ENCODE data around the gene ATG2B. TPM values are rescaled to one million over a fixed set of nuclear protein-coding genes. Genes with fewer than 3 reads are reported as not detected.

The ATG2B gene
- total and polyA plus RNA-seq, 2 donors (not counting 3 experiments of a cell fraction or from before 2014, with no cell fraction given) = 5.9 to 17.8 TPM

GRCh38 chr14:96267916-96268315 is 95.2 kb downstream of the ATG2B start:
- no TSS peak for BruUV-seq (replicated peaks)
- DNase-seq (ENCODE audit: low read depth, low spot score) = no peak
- Histone ChIP-seq H3K27me3 (ENCODE audit: control insufficient read depth in 2 of 2, insufficient read depth in 2 of 2, low read length in 2 of 2) (no peaks in the 10 kb centered on the region), H3K4me3 (replicated peaks in 1 of 3; ENCODE audit: insufficient read depth in 1 of 3, low read depth in 1 of 3, low read length in 3 of 3) (no peak overlapping the region), H3K36me3 (ENCODE audit: control insufficient read depth in 2 of 2, extremely low read depth in 1 of 2, insufficient read depth in 2 of 2, low read length in 2 of 2) (no peaks in the 10 kb centered on the region), H4K20me1 (replicated peaks; ENCODE audit: control insufficient read depth, extremely low read depth, insufficient read depth, low read length) (no peaks in the 10 kb centered on the region), H3K4me2 (ENCODE audit: insufficient read depth, low read length) (no peak overlapping the region), H3K79me2 (ENCODE audit: control insufficient read depth, insufficient read depth, low read length) (no peaks in the 10 kb centered on the region), H3K4me1 (ENCODE audit: control insufficient read depth, extremely low read depth, insufficient read depth, low read length) (no peaks in the 10 kb centered on the region), H3K9ac (replicated peaks; ENCODE audit: extremely low read depth, insufficient read depth, low read length) (no peak overlapping the region), H3K9me1 (replicated peaks; ENCODE audit: control insufficient read depth, extremely low read depth, insufficient read depth, low read length) (no peaks in the 10 kb centered on the region), H3K27ac (ENCODE audit: insufficient read depth, low read depth, low read length) (no peak overlapping the region), H3K9me3 (replicated peaks; ENCODE audit: control insufficient read depth, insufficient read depth, low read length) (no peaks in the 10 kb centered on the region), H2AFZ (ENCODE audit: low read depth, low read length) (no peak overlapping the region)
- dilution Hi-C loops (cut with MboI; ENCODE audit: extremely low pct_ligation_motif_present, low sequenced_read_pairs) (no loop called here), intact Hi-C loops (cut with micrococcal nuclease) (no loop called here)
- FAIRE-seq = no peak
- TF ChIP-seq POLR2AphosphoS5 (IDR thresholded peaks at IDR 0.05; ENCODE audit: insufficient read depth, low read depth, low read length) = no peak
- no peak for TF ChIP-seq EZH2 (IDR thresholded peaks at IDR 0.05; ENCODE audit: borderline replicate concordance, low read depth, low read length, severe bottlenecking)
- TF ChIP-seq CTCF (IDR thresholded peaks at IDR 0.05; ENCODE audit: extremely low read depth in 1 of 2, insufficient read depth in 1 of 2, low read depth in 1 of 2, low read length in 2 of 2) = no peak
- TF ChIP-seq POLR2A (IDR thresholded peaks at IDR 0.05; ENCODE audit: low read depth, low read length) = no peak
- TF ChIP-seq MAX (IDR thresholded peaks at IDR 0.05; ENCODE audit: insufficient read depth, insufficient read length) = no peak
- TF ChIP-seq GATA2 (IDR thresholded peaks at IDR 0.05; ENCODE audit: insufficient read depth, insufficient read length, low read depth, low read length) = no peak
- TF ChIP-seq JUN (IDR thresholded peaks at IDR 0.05; ENCODE audit: borderline replicate concordance, insufficient read depth, insufficient read length, low read depth) = no peak
- no peak for TF ChIP-seq FOS (IDR thresholded peaks at IDR 0.05; ENCODE audit: borderline replicate concordance, insufficient read depth, low read length)
- TF ChIP-seq MYC (IDR thresholded peaks at IDR 0.05; ENCODE audit: low read depth, low read length) = no peak
- CTCF ChIA-PET = no interaction called here
- POLR2A ChIA-PET = no interaction called here

All from endothelial cell of umbilical vein (primary cell).